Common myeloid progenitor, CD34-positive (primary cell): ENCODE results near the gene IL36RN.

Experiments
- CTCF ChIA-PET: fragments of 350-600 bp; sonication (Branson Sonifier 250); formaldehyde crosslinking; loops from one replicate; lab custom pipeline; 2021; ENCODE audit warnings: antibody characterized with exemption; lab: Charles Lee
- POLR2A ChIA-PET: fragments of 350-600 bp; sonication (Branson Sonifier 250); formaldehyde crosslinking; loops from one replicate; lab custom pipeline; 2021; ENCODE audit warnings: antibody characterized with exemption; lab: Charles Lee
- DNase-seq, 3 donors: peaks; one replicate each; pipeline versions ENCODE4 v3.0.0 to v3.0.0-alpha.2; 2013
- H3K27ac ChIP-seq, 2 experiments: 1 replicate in 1 of 2; 2 replicates in 1 of 2; pipeline ENCODE4 v1.7.0; 2013; ENCODE audit warnings: inconsistent platforms in 2 of 2, low read length in 2 of 2, mild to moderate bottlenecking in 2 of 2, low read depth in 1 of 2, moderate library complexity in 1 of 2; ENCODE audit not compliant: severe bottlenecking in 2 of 2, insufficient read depth in 1 of 2, poor library complexity in 1 of 2
- H3K27me3 ChIP-seq, 5 experiments: replicated peaks in 2 of 5; 1 replicate in 3 of 5; 2 replicates in 2 of 5; pipeline versions ENCODE4 v1.6.1 to v1.7.0; 2013; ENCODE audit warnings: low read length in 4 of 5, mild to moderate bottlenecking in 2 of 5, moderate library complexity in 2 of 5, inconsistent platforms in 1 of 5; ENCODE audit not compliant: insufficient read depth in 5 of 5, control insufficient read depth in 4 of 5
- H3K36me3 ChIP-seq, 4 experiments: 1 replicate in 2 of 4; 2 replicates in 2 of 4; pipeline versions ENCODE4 v1.6.1 to v1.7.0; 2013; ENCODE audit warnings: low read length in 3 of 4, control low read depth in 1 of 4, mild to moderate bottlenecking in 1 of 4; ENCODE audit not compliant: control insufficient read depth in 4 of 4, insufficient read depth in 4 of 4
- H3K4me1 ChIP-seq, 4 experiments: 1 replicate in 3 of 4; 2 replicates in 1 of 4; pipeline versions ENCODE4 v1.6.1 to v1.7.1; 2013; ENCODE audit warnings: low read length in 3 of 4, mild to moderate bottlenecking in 3 of 4, control low read depth in 1 of 4, inconsistent platforms in 1 of 4, moderate library complexity in 1 of 4; ENCODE audit not compliant: control insufficient read depth in 4 of 4, insufficient read depth in 4 of 4; ENCODE audit errors: control extremely low read depth in 1 of 4
- H3K4me3 ChIP-seq, 7 experiments: 1 replicate in 4 of 7; 2 replicates in 3 of 7; pipeline versions ENCODE4 v1.5.1 to v1.7.0; 2013; ENCODE audit warnings: mild to moderate bottlenecking in 7 of 7, low read length in 6 of 7, moderate library complexity in 6 of 7, inconsistent platforms in 2 of 7, low read depth in 2 of 7, control low read depth in 1 of 7; ENCODE audit not compliant: insufficient read depth in 4 of 7, control insufficient read depth in 1 of 7; ENCODE audit errors: extremely low read depth in 1 of 7
- H3K9me3 ChIP-seq, 5 experiments: 1 replicate in 4 of 5; 2 replicates in 1 of 5; pipeline versions ENCODE4 v1.6.1 to v1.7.1; 2013; ENCODE audit warnings: low read length in 4 of 5, mild to moderate bottlenecking in 2 of 5, inconsistent platforms in 1 of 5, low read depth in 1 of 5, moderate library complexity in 1 of 5; ENCODE audit not compliant: control insufficient read depth in 4 of 5, insufficient read depth in 2 of 5; ENCODE audit errors: control extremely low read depth in 1 of 5
- WGBS: methylation state at CpG from one replicate; pipeline ENCODE4 v1.1.5; 2013; ENCODE audit not compliant: insufficient coverage; 5-methylcytosine and 5-hydroxymethylcytosine counted together

IL36RN gene

DNA sequence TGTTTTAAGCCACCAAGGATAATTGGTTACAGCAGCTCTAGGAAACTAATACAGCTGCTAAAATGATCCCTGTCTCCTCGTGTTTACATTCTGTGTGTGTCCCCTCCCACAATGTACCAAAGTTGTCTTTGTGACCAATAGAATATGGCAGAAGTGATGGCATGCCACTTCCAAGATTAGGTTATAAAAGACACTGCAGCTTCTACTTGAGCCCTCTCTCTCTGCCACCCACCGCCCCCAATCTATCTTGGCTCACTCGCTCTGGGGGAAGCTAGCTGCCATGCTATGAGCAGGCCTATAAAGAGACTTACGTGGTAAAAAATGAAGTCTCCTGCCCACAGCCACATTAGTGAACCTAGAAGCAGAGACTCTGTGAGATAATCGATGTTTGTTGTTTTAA is 5.3 kb downstream of the IL36RN start:
- DNase-seq: no peak
- H3K4me3 ChIP-seq: no peak overlapping the region
- 100% methylated on average over 4 of the region's 5 CpGs for WGBS
- peaks cover 0 to 4% (median 0%) of the 10 kb centered on the region in 5 experiments for H3K9me3 ChIP-seq
- H3K27ac ChIP-seq: no peak overlapping the region
- no peaks in the 10 kb centered on the region for H3K27me3 ChIP-seq
- ChIA-PET POLR2A (no interaction called here), CTCF (interaction anchor here (1.0 kb wide), 1 partner anchor 9 kb away, joined by 3 read pairs; no protein-coding TSS in a partner anchor)
- no peaks in the 10 kb centered on the region for H3K36me3 ChIP-seq
- H3K4me1 ChIP-seq: no peaks in the 10 kb centered on the region

DNA sequence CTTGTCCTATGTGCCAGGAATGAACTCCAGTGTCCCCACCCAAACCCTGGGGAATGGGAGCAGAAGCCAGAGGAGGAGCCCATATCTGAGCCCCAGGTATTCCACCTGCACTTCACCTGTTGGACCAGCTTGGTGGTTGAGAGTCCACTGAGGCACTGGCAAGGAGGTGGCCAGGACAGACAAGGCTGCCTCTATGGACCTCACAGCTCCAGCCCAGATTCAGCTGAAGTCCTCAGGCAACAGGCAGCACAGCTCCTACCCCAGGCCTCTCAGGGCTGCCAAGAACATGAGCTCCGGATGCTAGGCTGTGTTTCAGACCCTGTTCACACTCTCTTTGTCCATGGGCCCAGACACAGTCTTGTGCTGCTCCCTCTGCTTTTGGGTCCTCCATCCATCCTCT is 5.9 kb downstream of the IL36RN start:
- Histone ChIP-seq H3K4me3 (no peak overlapping the region), H3K27me3 (no peaks in the 10 kb centered on the region), H3K27ac (no peak overlapping the region), H3K9me3 (peaks cover 0 to 4% (median 0%) of the 10 kb centered on the region in 5 experiments), H3K36me3 (no peaks in the 10 kb centered on the region), H3K4me1 (no peaks in the 10 kb centered on the region)
- ChIA-PET POLR2A (no interaction called here), CTCF (interaction anchor here (1.0 kb wide), 1 partner anchor 8 kb away, joined by 3 read pairs; no protein-coding TSS in a partner anchor)
- DNase-seq: no peak
- WGBS: 100% methylated on average over 1 of the region's 1 CpG

DNA sequence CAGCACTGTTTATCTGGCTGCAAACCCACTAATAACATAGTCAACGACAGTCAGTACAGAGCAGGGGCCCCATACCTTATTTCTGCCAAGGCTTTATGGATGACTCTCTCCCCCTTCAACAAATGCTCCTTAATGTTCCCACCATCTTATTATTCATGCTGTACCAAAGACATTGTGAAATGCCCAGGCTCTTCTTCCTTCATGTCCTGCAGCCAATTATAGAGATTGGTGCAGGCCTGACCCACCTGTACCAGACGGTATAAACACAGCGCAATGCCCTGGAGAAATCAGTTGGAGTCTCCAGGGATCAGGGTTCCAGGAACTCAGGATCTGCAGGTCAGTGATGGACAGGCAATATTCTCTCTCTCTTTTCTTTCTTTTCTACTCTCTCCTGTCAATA is 8.7 kb downstream of the IL36RN start, which contains the start of gene IL1F10:
IL1F10 (plus strand) TSS at position 290 of the 400 bp plus-strand sequence. CDS start 4,769 bp downstream, outside the sequence.
- ChIA-PET CTCF (interaction anchor here (1.0 kb wide), 1 partner anchor 13 kb away, joined by 3 read pairs; no protein-coding TSS in a partner anchor), POLR2A (no interaction called here)
- WGBS: 100% methylated on average over 3 of the region's 3 CpGs
- Histone ChIP-seq H3K27me3 (no peaks in the 10 kb centered on the region), H3K4me3 (no peak within 1 kb of the TSS), H3K4me1 (no peaks in the 10 kb centered on the region), H3K36me3 (no peaks in the 10 kb centered on the region), H3K27ac (no peak within 1 kb of the TSS), H3K9me3 (peaks cover 0 to 4% (median 0%) of the 10 kb centered on the region in 5 experiments)
- no peak for DNase-seq

DNA sequence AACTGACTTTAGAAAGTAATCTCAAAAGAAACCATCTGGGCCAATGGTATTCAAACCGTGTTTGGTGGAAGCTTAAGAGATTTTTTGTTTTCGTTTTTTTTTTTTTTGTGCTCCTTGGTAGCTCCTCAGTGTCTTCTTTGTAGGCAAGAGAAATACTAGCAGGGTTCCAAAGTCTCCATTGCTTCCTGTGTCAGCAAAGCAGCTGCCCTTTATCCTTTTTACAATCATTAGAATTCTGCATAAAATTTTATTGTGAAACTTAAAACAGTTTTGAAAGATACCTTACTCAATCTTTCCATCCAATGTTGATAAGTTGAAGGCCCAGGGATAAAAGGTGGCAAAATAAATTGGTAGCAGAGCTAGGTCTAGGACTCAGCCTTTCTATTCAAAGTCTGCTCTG is 9.3 kb downstream of the IL36RN start:
- POLR2A ChIA-PET: no interaction called here
- Histone ChIP-seq H3K27me3 (no peaks in the 10 kb centered on the region), H3K4me3 (no peak overlapping the region), H3K36me3 (no peaks in the 10 kb centered on the region), H3K9me3 (peaks cover 0 to 4% (median 0%) of the 10 kb centered on the region in 5 experiments), H3K4me1 (no peaks in the 10 kb centered on the region), H3K27ac (no peak overlapping the region)
- CTCF ChIA-PET: interaction anchor here (1.0 kb wide), 1 partner anchor 14 kb away, joined by 3 read pairs; no protein-coding TSS in a partner anchor
- 100% methylated on average over 2 of the region's 2 CpGs for WGBS
- DNase-seq: no peak

DNA sequence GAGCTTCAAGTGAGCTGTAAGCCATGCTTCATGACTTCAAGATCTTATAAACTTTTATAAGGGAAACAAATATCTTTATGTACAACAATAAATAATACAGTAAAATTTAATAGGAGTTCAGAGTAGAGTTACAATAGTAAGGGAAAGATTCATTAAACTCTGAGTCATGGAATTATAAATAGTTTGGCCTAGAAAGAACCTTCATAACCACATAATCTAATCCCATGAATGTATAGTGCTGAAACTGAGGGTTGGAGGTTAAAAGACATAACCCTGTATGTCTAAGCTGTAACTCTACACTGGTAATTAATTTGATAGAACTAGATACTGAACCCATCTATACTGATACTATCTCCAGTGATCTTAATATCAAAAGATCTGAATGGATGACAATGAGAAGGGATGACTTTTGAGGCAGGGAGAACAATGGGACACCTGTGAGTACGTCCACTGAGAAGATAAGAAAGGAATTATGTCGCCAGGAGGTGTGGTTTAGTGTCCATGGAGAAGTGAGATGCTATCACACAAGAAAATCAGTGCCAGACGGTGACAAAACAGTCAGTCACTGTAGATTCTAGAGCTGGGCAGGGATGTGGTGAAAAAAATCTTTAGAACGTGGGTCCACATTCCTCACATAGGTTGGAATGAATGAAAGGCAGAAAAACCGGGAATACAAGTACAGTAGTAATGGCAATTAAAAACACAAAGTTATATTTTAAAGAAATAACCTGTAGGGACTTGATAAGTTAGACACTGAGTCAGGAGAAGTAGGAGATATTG is 9.9 kb downstream of the IL36RN start:
- no peaks in the 10 kb centered on the region for H3K27me3 ChIP-seq
- 29% methylated on average over 3 of the region's 5 CpGs for WGBS
- H3K36me3 ChIP-seq: no peaks in the 10 kb centered on the region
- POLR2A ChIA-PET: no interaction called here
- H3K4me3 ChIP-seq: no peak overlapping the region
- no peak for DNase-seq
- H3K9me3 ChIP-seq: peaks cover 0 to 4% (median 0%) of the 10 kb centered on the region in 5 experiments
- no peaks in the 10 kb centered on the region for H3K4me1 ChIP-seq
- H3K27ac ChIP-seq: no peak overlapping the region
- CTCF ChIA-PET: interaction anchor here (1.0 kb wide), 1 partner anchor 14 kb away, joined by 3 read pairs; no protein-coding TSS in a partner anchor

DNA sequence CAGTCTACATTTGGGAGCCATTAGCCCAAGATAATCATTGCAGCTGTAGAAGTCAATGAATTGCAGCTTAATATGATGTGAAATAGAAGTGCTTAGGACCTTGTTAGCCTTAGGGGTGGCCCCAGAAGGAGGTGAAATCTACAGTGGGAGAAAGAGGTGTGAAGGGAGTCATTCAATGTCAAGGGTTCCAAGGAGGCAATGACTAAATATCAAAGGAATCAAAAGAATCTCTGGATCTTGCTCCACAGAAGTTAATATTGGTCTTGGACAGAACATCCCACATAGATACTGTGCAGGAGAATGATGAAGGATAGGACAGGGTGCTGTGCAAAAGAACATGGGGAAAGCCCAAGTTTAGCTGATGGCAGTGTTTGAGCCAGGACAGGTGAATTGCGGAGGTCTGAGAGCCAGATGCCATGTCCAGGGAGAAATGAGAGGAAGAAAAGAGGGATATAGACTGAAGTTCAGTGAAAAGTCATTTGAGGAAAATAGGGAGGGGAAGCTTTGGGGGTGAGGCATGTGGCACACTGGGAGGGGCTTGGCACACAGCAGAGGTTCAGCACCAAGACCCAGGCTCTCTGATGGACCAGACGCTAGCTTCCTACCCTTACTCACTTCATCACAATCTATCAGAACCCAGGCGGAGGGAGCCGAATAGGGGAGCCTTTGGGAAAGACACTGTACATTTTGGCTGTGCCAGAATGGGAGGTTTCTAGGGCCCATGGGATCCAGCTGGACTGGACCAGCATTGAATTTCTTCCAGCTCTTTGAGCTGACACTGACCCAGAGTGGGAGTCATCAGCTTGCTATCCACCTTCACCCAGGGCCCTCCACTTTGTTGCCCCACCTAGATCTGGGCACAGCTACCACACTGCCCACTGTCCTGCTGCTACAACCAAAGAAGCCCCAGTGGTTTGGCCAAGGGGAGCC is 10.9 kb downstream of the IL36RN start:
- DNase-seq: no peak
- H3K27me3 ChIP-seq: no peaks in the 10 kb centered on the region
- no peaks in the 10 kb centered on the region for H3K36me3 ChIP-seq
- ChIA-PET POLR2A (no interaction called here), CTCF (interaction anchor here (1.2 kb wide), 1 partner anchor 10 kb away, joined by 3 read pairs; no protein-coding TSS in a partner anchor)
- 100% methylated on average over 4 of the region's 4 CpGs for WGBS
- H3K4me3 ChIP-seq: no peak overlapping the region
- H3K9me3 ChIP-seq: peaks cover 0 to 3% (median 0%) of the 10 kb centered on the region in 5 experiments
- peaks cover 0 to 2% (median 0%) of the 10 kb centered on the region in 4 experiments for H3K4me1 ChIP-seq
- no peak overlapping the region for H3K27ac ChIP-seq
